Activated T-cell treated with anti-CD3 and anti-CD28 coated beads, Interleukin-2, amount 50 U/mL, for 72 hours (primary cell): ENCODE measurements around the gene SDK2. TPM values are rescaled to one million over a fixed set of nuclear protein-coding genes. Genes with fewer than 3 reads are reported as not detected.

Source experiments
- ATAC-seq, 2 donors: fragments of 150-1000 bp; cut with Tn5 transposase; replicated peaks in 1 of 2; 2 replicates each; pipeline ENCODE4 v1.10.0; 2021; ENCODE audit warnings: moderate library complexity in 2 of 2, mild to moderate bottlenecking in 1 of 2
- DNase-seq, 2 donors: peaks; one replicate each; pipeline ENCODE4 v3.0.0; 2021 to 2022; ENCODE audit warnings: mixed read lengths in 1 of 2
- H3K27ac Mint-ChIP-seq: one replicate; pipeline ENCODE4 v1.8.0; 2022; ENCODE audit warnings: mild to moderate bottlenecking, moderate library complexity, mixed read lengths
- H3K27me3 Mint-ChIP-seq: one replicate; pipeline ENCODE4 v1.8.0; 2022; ENCODE audit warnings: low read depth, mixed read lengths
- H3K36me3 Mint-ChIP-seq, 2 donors: one replicate each; pipeline ENCODE4 v1.8.0; 2022; ENCODE audit warnings: mixed read lengths in 2 of 2, mild to moderate bottlenecking in 1 of 2; ENCODE audit not compliant: insufficient read depth in 2 of 2
- H3K4me1 Mint-ChIP-seq: one replicate; pipeline ENCODE4 v1.8.0; 2022; ENCODE audit warnings: low read depth, mixed read lengths
- H3K4me3 Mint-ChIP-seq, 2 donors: one replicate each; pipeline ENCODE4 v1.8.0; 2022; ENCODE audit warnings: mild to moderate bottlenecking in 2 of 2, mixed read lengths in 2 of 2, moderate library complexity in 2 of 2
- H3K9me3 Mint-ChIP-seq, 2 donors: one replicate each; pipeline ENCODE4 v1.8.0; 2022; ENCODE audit warnings: mixed read lengths in 2 of 2
- total RNA-seq, 2 donors: library from RNA; stranded (reverse); gene quantifications; one replicate each; pipeline ENCODE4 v1.2.3, GENCODE V29; 2022

SDK2 gene
- total RNA-seq, 2 donors from 2014 or later, result 0.26 to 0.44 TPM

- DNase-seq (no peak), ATAC-seq (no peak)
- H3K4me3 Mint-ChIP-seq, result no peak overlapping the region
- H3K27me3 Mint-ChIP-seq, result no peaks in the 10 kb centered on the region
- H3K9me3 Mint-ChIP-seq, result no peaks in the 10 kb centered on the region
- H3K4me1 Mint-ChIP-seq, result no peaks in the 10 kb centered on the region
- no peak overlapping the region for H3K27ac Mint-ChIP-seq
- no peaks in the 10 kb centered on the region for H3K36me3 Mint-ChIP-seq
Measured at GRCh38 chr17:73532421-73532901, 111.8 kb downstream of the SDK2 start.

GRCh38 chr17:73531158-73531557 lies 113.1 kb downstream of the SDK2 start:
- Mint-ChIP-seq H3K4me3 (no peak overlapping the region), H3K9me3 (no peaks in the 10 kb centered on the region), H3K27me3 (no peaks in the 10 kb centered on the region), H3K27ac (no peak overlapping the region), H3K36me3 (no peaks in the 10 kb centered on the region), H3K4me1 (no peaks in the 10 kb centered on the region)
- DNase-seq, result no peak
- no peak for ATAC-seq

- Mint-ChIP-seq H3K36me3 (no peaks in the 10 kb centered on the region), H3K9me3 (no peaks in the 10 kb centered on the region), H3K27ac (no peak overlapping the region), H3K27me3 (no peaks in the 10 kb centered on the region), H3K4me1 (no peaks in the 10 kb centered on the region), H3K4me3 (no peak overlapping the region)
- DNase-seq, result no peak
- no peak for ATAC-seq
Measured at GRCh38 chr17:73528679-73529078, 115.6 kb downstream of the SDK2 start.

GRCh38 chr17:73526952-73527351 lies 117.3 kb downstream of the SDK2 start:
- no peak overlapping the region for H3K4me3 Mint-ChIP-seq
- H3K9me3 Mint-ChIP-seq, result no peaks in the 10 kb centered on the region
- H3K27ac Mint-ChIP-seq, result no peak overlapping the region
- H3K4me1 Mint-ChIP-seq, result no peaks in the 10 kb centered on the region
- ATAC-seq (no peak), DNase-seq (no peak)
- no peaks in the 10 kb centered on the region for H3K27me3 Mint-ChIP-seq
- no peaks in the 10 kb centered on the region for H3K36me3 Mint-ChIP-seq

GRCh38 chr17:73524941-73525679 lies 119.1 kb downstream of the SDK2 start:
- Mint-ChIP-seq H3K4me3 (no peak overlapping the region), H3K4me1 (no peaks in the 10 kb centered on the region), H3K36me3 (no peaks in the 10 kb centered on the region), H3K27me3 (no peaks in the 10 kb centered on the region), H3K27ac (no peak overlapping the region), H3K9me3 (no peaks in the 10 kb centered on the region)
- ATAC-seq (no peak), DNase-seq (no peak)

GRCh38 chr17:73522696-73523095 lies 121.5 kb downstream of the SDK2 start:
- Mint-ChIP-seq H3K27me3 (no peaks in the 10 kb centered on the region), H3K9me3 (no peaks in the 10 kb centered on the region), H3K27ac (no peak overlapping the region), H3K4me1 (no peaks in the 10 kb centered on the region), H3K4me3 (no peak overlapping the region), H3K36me3 (no peaks in the 10 kb centered on the region)
- no peak for DNase-seq
- no peak for ATAC-seq

- no peak for ATAC-seq
- Mint-ChIP-seq H3K9me3 (no peaks in the 10 kb centered on the region), H3K4me1 (no peaks in the 10 kb centered on the region), H3K36me3 (no peaks in the 10 kb centered on the region), H3K27ac (no peak overlapping the region), H3K4me3 (no peak overlapping the region), H3K27me3 (no peaks in the 10 kb centered on the region)
- DNase-seq, result no peak
Measured at GRCh38 chr17:73522107-73522506, 122.1 kb downstream of the SDK2 start.

- Mint-ChIP-seq H3K4me1 (no peaks in the 10 kb centered on the region), H3K27me3 (no peaks in the 10 kb centered on the region), H3K36me3 (no peaks in the 10 kb centered on the region), H3K9me3 (no peaks in the 10 kb centered on the region), H3K27ac (no peak overlapping the region), H3K4me3 (no peak overlapping the region)
- DNase-seq (no peak), ATAC-seq (no peak)
Measured at GRCh38 chr17:73521376-73521775, 122.9 kb downstream of the SDK2 start.

- no peaks in the 10 kb centered on the region for H3K9me3 Mint-ChIP-seq
- H3K27me3 Mint-ChIP-seq, result no peaks in the 10 kb centered on the region
- ATAC-seq (no peak), DNase-seq (no peak)
- H3K27ac Mint-ChIP-seq, result no peak overlapping the region
- H3K36me3 Mint-ChIP-seq, result no peaks in the 10 kb centered on the region
- no peaks in the 10 kb centered on the region for H3K4me1 Mint-ChIP-seq
- no peak overlapping the region for H3K4me3 Mint-ChIP-seq
Measured at GRCh38 chr17:73520369-73520761, 123.9 kb downstream of the SDK2 start.

GRCh38 chr17:73519714-73520368 lies 124.4 kb downstream of the SDK2 start:
- Mint-ChIP-seq H3K27me3 (no peaks in the 10 kb centered on the region), H3K9me3 (no peaks in the 10 kb centered on the region), H3K36me3 (no peaks in the 10 kb centered on the region), H3K27ac (no peak overlapping the region), H3K4me1 (no peaks in the 10 kb centered on the region), H3K4me3 (no peak overlapping the region)
- no peak for DNase-seq
- ATAC-seq, result no peak

GRCh38 chr17:73519011-73519410 lies 125.2 kb downstream of the SDK2 start:
- no peaks in the 10 kb centered on the region for H3K9me3 Mint-ChIP-seq
- no peaks in the 10 kb centered on the region for H3K4me1 Mint-ChIP-seq
- no peaks in the 10 kb centered on the region for H3K27me3 Mint-ChIP-seq
- no peak overlapping the region for H3K4me3 Mint-ChIP-seq
- H3K27ac Mint-ChIP-seq, result no peak overlapping the region
- no peak for ATAC-seq
- DNase-seq, result no peak
- H3K36me3 Mint-ChIP-seq, result no peaks in the 10 kb centered on the region

GRCh38 chr17:73516431-73516830 lies 127.8 kb downstream of the SDK2 start:
- Mint-ChIP-seq H3K9me3 (no peaks in the 10 kb centered on the region), H3K4me3 (no peak overlapping the region), H3K4me1 (no peaks in the 10 kb centered on the region), H3K36me3 (no peaks in the 10 kb centered on the region), H3K27me3 (no peaks in the 10 kb centered on the region), H3K27ac (no peak overlapping the region)
- ATAC-seq (no peak), DNase-seq (no peak)

- no peak for DNase-seq
Measured at GRCh38 chr17:73514146-73514863, 129.9 kb downstream of the SDK2 start.

More at GRCh38 chr17:73514146-73514863, 129.9 kb downstream of the SDK2 start:
- H3K36me3 Mint-ChIP-seq, result no peaks in the 10 kb centered on the region
- no peak overlapping the region for H3K4me3 Mint-ChIP-seq
- H3K27ac Mint-ChIP-seq, result no peak overlapping the region
- H3K9me3 Mint-ChIP-seq, result no peaks in the 10 kb centered on the region
- no peaks in the 10 kb centered on the region for H3K4me1 Mint-ChIP-seq
- ATAC-seq, result no peak
- no peaks in the 10 kb centered on the region for H3K27me3 Mint-ChIP-seq
